ENCODE data around the gene CFAP58.

- TF ChIP-seq POLR2A (IDR thresholded peaks at IDR 0.05) (no peak), POLR2AphosphoS5 (IDR thresholded peaks at IDR 0.05) (no peak)
Observed at GRCh38 chr10:104406715-104407650, 53.4 kb downstream of the CFAP58 start.
